IPS-18c (cell line): ENCODE results near the gene HMGXB3.
"Not testable (repeated sequence)": the region's sequence is repeated elsewhere in the genome, so short reads cannot be mapped to it uniquely, and the experiment has no call there.

ENCODE experiments used
- H3K4me3 ChIP-seq: 2 replicates; pipeline ENCODE4 v1.7.0; 2013; ENCODE audit warnings: low read depth, mild to moderate bottlenecking, low read length, moderate library complexity; ENCODE audit not compliant: insufficient read depth
- H3K9me3 ChIP-seq: one replicate; pipeline ENCODE4 v1.6.1; 2013; ENCODE audit warnings: mild to moderate bottlenecking, low read length, moderate library complexity; ENCODE audit not compliant: control insufficient read depth, insufficient read depth

The HMGXB3 gene

DNA sequence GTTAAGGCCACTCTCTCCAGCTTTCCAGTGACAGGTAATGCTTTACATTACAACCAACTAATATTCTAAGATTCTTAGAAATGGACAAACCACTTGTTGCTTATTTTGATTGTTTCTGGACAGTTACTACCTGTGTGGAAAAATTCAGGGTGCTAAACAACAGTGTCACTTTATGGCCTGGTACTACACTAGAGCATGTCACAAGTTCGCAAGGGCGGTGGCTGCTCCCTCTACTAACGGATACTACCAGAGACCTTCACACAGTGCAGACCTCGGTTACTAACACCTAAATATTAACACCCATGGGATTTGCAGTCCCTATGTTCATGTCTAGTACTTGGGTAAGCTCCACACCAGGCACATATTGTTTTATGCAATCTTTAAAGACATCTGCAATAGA lies 13.4 kb downstream of the HMGXB3 start:
- H3K9me3 ChIP-seq = no peaks in the 10 kb centered on the region
- H3K4me3 ChIP-seq = no peak overlapping the region

DNA sequence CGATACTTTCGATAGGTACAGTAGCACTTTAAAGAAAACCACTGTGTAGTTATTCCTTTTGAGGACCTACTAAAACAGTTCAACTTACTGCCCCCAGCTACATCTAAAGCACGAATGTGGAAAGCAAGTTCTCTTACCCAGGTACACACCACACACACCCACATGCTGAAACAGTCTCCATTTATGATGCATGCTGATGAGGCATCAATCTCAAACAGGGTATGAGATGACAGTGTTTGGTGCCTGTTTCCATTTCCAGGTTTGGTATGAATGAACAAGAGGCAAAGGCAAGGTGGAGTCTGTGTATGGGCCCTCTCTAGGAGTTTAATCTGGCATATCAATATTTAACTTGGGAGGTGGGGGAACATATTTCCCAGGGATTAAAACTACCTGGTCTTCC lies 13.9 kb downstream of the HMGXB3 start:
- Histone ChIP-seq H3K4me3 (no peak overlapping the region), H3K9me3 (no peaks in the 10 kb centered on the region)

DNA sequence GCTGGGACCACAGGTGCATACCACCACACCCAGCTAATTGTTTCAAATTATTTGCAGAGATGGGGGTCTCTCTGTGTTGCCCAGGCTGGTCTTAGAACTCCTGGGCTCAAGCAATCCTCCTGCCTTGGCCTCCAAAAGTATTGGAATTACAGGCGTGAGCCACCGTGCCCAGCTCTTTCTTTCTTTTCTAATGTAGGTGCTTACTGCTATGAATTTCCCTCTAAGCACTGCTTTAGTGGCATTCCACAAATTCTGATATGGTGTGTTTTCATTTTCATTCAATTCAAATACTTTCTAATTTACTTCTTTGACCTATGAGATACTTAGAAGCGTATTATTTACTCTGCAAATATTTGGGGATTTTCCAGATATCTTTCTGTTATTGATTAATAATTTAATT lies 14.9 kb downstream of the HMGXB3 start:
- Histone ChIP-seq H3K4me3 (no peak overlapping the region), H3K9me3 (no peaks in the 10 kb centered on the region)

DNA sequence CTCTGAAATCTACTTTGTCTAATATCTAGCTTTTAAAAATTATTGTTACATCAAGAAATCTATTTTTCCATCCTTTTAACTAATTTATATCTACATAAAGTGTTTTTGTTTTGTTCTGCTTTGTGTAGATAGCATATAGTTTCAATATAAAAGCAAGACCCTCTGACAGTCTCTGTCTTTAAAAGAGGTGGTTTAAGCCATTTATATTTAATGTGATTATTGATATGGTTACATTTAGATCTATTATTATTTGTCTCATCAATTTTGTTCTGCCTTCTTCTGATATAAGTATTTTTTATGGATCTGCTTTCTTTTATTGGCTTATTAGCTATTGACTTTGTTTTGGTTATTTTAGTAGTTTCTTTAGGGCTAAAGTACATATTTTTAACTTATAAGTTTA lies 16.0 kb downstream of the HMGXB3 start:
- Histone ChIP-seq H3K9me3 (no peaks in the 10 kb centered on the region), H3K4me3 (no peak overlapping the region)

DNA sequence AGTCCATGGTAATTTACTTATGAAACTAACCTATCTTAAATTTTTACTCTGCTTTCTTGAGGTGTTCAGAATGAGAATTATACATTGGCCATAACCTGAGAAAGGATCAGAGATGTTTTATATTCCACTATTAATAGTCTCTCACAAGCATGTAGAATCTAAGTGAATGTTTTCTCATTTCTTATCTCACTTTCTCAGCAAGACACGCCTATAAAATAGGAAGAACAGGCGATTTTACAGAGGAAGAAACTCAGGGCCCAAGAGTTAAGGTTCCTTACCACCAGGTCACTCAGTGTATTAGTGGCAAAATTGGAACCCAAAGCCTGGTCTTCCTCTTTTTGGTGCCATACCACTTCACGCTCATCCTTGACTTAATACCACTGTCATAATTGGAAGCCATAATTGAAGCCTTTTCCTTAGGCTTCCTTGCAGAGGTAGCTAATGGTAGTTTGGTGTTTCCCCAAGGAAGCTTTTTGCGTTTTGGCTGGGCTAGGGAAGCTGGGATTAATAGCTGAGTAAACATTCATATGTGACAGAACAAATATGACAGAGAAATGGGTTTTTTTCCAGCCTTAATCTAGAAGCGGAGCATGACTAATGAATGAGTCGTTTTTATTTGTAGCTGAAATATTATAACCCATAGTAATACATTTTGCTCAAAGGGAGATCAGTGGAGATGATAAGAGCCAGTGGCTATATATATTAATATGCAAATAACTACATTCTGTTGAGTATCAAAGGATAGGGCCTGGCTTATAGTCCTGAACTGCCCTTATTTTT lies 16.9 kb downstream of the HMGXB3 start:
- Histone ChIP-seq H3K4me3 (no peak overlapping the region), H3K9me3 (no peaks in the 10 kb centered on the region)

DNA sequence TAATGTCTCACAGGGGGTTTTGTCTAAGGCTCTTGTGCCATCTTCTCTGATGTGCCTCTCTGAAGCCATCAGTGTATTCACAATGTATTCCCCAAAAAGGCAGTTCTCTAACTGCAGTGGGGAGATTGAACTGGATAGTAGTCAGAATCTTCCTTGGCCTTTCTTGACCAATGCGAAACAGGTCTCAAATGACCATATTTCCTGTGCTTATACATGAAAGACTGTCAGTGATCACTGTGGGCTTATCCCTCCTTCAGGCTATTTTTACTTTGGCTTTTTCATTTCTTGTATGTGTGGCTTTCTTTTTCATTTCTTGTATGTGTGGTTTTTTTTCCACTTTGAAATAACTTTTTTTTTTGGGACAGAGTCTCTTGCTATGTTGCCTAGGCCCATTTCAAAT lies 19.7 kb downstream of the HMGXB3 start:
- Histone ChIP-seq H3K9me3 (no peaks in the 10 kb centered on the region), H3K4me3 (no peak overlapping the region)

DNA sequence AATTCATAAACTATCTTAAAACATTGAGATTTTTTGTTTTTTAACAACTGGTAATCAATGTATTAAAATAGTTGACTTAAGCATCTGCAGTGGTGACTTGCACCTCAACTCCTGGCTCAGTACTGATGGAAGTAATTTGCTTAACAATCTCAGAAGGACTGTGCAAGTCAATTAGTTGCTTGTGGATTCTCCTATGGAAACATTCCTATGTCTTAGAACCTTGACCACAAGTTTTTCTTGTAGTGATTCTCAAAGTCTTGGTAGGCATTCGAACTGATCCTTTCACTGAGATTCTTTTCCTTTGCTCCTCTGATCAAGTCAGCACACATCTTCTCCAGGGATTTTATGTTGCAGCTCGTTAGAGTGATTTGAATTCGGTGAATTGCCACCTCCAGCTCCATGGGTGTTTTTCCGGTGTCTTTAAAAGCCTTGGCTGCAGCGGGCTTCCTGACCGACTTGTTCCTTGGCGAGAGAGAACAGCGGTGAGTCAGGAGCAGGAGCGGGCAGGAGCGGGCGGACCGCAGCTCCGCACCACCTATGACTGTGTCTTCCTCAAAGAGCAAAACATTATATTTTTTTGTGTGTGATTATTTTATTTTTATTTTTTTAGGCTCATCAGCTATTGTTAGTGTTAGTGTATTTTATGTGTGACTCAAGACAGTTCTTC lies 21.1 kb downstream of the HMGXB3 start:
- H3K9me3 ChIP-seq = no peaks in the 10 kb centered on the region

DNA sequence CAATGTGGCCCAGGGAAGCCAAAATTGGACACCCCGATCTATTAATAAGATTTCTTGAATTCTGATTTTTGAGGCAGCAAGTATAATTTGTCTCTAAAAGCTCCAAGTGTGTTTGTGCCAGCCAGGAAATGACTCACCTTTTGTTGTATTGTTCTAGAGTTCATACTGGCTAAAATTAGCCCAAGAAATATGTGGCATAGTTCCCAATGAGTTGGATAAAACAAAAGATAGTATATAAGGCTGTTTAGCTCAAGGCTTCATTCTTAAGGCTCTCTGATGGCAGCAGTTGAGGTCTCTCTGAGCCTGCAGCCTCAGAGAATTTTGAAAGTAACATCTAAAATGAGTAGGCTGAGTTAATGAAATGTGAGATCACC lies 21.6 kb downstream of the HMGXB3 start:
- H3K4me3 ChIP-seq = no peak overlapping the region
- H3K9me3 ChIP-seq = no peaks in the 10 kb centered on the region

More for the DNA sequence above, 21.1 kb downstream of the HMGXB3 start:
- H3K4me3 ChIP-seq = peak overlapping the region; percentile 5; the same call in 1 of the 2 replicates

DNA sequence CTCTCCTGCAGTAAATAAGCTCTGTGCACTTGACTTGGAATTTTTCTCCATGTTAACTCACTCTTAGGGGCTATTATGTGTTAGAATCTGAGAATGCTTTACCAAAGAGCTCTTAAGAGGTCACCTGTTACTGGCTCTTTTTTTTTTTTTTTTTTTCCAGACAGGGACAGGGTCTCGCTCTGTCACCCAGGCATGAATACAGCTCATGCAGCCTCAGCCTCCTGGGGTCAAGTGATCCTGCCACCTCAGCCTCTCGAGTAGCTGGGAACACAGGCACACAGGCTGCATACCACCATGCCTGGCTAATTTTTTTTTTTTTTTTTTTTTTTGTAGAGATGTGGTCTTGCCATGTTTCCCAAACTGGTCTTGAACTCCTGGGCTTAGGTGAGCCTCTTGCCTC lies 22.1 kb downstream of the HMGXB3 start:
- Histone ChIP-seq H3K9me3 (no peaks in the 10 kb centered on the region), H3K4me3 (no peak overlapping the region)

DNA sequence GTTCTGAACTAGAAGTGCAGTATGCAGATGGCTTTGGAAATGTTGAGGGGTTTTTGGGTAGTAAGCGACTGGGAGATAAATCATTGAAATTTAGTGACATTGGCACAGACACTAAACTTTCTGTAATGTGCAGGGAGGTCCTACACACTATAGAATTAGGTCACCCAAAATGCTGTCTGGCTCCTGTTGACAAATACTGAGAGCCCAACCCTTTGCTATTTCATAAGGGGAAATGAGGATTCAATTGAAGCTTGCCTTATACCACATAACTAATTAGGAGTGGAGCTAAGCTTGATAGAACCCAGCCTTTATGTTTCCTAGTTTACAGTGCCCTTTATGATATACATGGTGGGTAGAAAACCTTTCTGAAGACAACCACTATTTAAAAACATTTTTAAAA lies 22.6 kb downstream of the HMGXB3 start:
- no peaks in the 10 kb centered on the region for H3K9me3 ChIP-seq
- H3K4me3 ChIP-seq = no peak overlapping the region

DNA sequence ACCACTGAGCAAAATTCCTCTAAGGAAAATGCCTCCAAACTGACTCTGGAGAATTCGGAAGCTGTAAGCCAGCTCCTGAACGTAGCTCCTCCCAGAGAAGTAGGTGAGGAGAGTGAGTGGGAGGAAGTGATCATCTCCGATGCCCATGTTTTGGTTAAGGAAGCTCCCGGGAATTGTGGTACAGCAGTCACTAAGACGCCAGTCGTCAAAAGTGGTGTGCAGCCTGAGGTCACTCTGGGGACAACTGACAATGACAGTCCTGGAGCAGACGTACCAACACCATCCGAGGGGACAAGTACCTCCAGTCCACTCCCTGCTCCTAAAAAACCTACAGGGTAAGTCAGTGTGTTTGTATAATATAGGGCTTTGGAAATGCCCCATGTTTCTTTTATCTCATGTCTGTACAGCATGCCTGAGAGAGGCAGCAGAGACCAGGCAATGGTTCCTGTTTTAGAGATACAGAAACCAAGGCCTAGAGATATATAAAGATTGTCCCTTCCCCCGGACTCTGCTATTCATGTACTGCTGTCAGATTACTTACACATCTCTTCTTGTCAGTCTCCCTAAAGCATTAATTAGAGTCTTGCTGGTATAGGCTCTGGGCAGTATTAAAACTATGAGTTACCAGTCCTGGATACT lies 23.9 kb downstream of the HMGXB3 start:
- Histone ChIP-seq H3K9me3 (no peaks in the 10 kb centered on the region), H3K4me3 (no peak overlapping the region)

DNA sequence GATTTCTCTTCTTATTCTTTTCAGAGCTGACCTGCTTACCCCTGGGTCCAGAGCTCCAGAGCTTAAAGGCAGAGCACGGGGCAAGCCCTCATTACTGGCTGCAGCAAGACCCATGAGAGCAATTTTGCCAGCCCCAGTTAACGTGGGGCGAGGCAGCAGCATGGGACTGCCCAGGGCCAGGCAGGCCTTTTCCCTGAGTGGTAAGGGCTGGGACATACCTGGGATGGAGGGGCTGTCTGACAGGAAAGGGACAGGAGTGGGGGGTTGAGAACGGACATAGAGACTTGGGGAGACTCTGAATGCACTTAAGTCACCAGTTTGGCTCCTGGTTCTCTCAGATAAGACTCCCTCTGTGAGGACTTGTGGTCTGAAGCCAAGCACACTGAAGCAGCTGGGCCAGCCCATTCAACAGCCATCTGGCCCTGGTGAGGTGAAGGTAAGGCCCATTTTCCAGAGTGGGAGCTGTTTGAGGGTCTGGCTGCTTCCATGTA lies 26.2 kb downstream of the HMGXB3 start:
- Histone ChIP-seq H3K4me3 (no peak overlapping the region), H3K9me3 (no peaks in the 10 kb centered on the region)

DNA sequence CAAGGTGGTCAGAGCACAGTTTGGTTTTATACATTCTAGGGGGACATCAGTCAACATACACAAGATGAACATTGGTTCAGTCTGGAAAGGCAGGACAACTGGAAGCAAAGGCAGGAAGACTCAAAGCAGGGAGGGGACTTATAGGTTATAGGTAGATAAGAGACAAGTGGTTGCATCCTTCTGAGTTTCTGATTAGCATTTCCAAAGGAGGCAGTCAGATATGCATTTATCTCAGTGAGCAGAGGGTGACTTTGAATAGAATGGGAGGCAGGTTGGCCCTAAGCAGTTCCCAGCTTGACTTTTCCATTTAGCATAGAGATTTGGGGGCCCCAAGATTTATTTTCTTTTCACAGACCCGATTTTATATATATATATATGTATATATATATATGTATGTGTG lies 27.5 kb downstream of the HMGXB3 start:
- not testable (repeated sequence) for H3K9me3 ChIP-seq, H3K4me3 ChIP-seq

DNA sequence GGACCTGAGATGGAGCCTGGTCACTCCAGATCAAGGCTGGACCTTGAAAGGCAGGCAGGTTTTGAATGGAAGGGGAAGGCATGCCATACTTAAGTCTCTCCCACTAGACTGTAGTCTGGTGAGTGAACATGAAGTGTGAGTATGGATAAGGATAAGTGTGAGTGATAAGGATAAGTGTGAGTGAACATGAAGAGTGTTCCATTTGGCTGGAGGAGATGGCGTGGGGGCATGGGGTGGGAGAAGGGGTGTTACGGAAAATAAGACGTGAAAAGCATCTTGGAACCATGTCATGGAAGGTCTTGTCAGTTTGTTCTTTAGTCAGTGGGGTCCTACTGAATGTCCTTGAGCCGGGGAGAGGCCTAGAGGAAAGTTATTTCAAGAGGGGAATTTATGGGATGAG lies 32.8 kb downstream of the HMGXB3 start:
- no peak overlapping the region for H3K4me3 ChIP-seq

DNA sequence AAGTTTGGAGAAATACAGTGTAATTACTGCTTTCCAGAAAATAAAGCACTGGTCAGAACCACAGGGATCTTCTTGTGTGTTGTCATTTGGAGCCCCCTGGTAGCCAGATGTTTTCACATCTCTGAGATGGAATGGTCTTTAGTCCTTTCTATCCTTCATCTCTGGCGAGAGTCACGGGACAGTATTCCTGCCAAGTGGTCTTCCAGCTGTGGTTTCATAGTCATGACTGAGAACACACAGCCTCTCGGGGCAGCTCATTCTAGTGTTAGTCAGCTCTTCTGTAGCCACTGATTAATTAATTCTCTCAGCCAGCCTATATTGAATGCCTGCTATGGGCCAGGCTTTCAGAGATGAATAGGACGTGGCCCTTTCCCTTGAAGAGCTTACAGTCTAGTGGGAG lies 34.1 kb downstream of the HMGXB3 start:
- H3K4me3 ChIP-seq = no peak overlapping the region

More for the DNA sequence above, 32.8 kb downstream of the HMGXB3 start:
- no peaks in the 10 kb centered on the region for H3K9me3 ChIP-seq

DNA sequence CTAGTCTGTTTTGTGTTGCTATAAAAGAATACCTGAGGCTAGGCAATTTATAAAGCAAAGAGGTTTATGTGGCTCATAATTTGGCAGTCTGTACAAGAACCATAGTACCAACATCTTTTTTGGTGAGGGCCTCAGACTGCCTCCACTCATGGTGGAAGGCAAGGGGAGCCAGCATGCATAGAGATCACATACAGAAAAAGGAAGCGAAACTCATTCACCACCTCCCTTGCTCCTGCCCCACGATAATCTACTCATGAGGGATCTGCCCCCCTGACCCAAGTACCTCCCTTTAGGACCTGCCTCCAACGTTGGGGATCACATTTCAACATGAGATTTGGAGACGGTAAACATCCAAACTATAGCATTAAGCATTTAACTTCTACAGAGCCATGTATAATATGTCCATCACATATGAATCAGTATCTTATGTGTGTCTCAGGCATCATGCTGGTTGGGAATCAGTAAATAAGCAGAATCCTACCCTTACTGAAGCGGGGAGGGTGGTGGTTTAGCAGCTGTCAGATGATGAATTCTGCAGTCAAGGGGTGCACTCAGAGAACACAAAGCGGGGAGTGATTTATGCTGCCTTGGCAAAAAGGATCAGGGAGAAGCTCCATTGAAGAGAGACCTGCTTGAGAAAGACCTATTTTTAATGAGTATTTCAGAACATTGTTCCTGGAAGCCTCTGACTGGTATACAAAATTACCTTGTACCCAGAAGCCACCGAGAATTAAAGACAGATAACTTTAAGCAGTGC lies 34.8 kb downstream of the HMGXB3 start:
- Histone ChIP-seq H3K4me3 (no peak overlapping the region), H3K9me3 (no peaks in the 10 kb centered on the region)

More for the DNA sequence above, 34.1 kb downstream of the HMGXB3 start:
- H3K9me3 ChIP-seq = no peaks in the 10 kb centered on the region

DNA sequence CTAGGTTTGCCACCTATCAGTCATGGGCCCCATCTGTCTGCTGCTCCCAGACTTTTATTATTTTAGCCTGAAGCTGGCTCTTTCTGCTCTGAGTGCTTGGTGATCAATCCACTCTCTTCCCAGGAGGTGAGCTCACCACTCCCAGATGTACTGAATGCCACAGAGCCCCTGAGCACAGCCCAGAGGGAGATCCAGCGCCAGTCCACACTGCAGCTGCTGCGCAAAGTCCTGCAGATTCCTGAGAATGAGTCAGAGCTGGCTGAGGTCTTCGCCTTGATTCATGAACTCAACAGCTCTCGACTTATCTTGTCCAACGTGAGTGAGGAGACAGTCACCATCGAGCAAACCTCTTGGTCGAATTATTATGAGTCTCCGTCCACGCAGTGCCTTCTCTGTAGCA lies 36.0 kb downstream of the HMGXB3 start:
- H3K9me3 ChIP-seq = no peaks in the 10 kb centered on the region
- H3K4me3 ChIP-seq = no peak overlapping the region
